GM21381 (cell line): ENCODE results near the gene DIP2C.
"Not testable (repeated sequence)": the region's sequence is repeated elsewhere in the genome, so short reads cannot be mapped to it uniquely, and the experiment has no call there.

Experiments used
- ATAC-seq: cut with Tn5 transposase; IDR thresholded peaks from one replicate; pipeline ENCODE4 v1.9.1; 2021; ENCODE audit warnings: mild to moderate bottlenecking, moderate library complexity; ENCODE audit not compliant: unreplicated experiment

The DIP2C gene

GRCh38 chr10:525565-526315 is 163.7 kb downstream of the DIP2C start:
- ATAC-seq: no peak

- ATAC-seq: no peak
Measured at GRCh38 chr10:523925-524324, 165.5 kb downstream of the DIP2C start.

GRCh38 chr10:522350-522749 is 167.1 kb downstream of the DIP2C start:
- no peak for ATAC-seq

GRCh38 chr10:521261-522250 is 167.9 kb downstream of the DIP2C start:
- ATAC-seq: no peak

GRCh38 chr10:520402-520787 is 169.1 kb downstream of the DIP2C start:
- ATAC-seq: no peak

GRCh38 chr10:519716-520401 is 169.6 kb downstream of the DIP2C start:
- no peak for ATAC-seq

GRCh38 chr10:519055-519715 is 170.3 kb downstream of the DIP2C start:
- no peak for ATAC-seq

- no peak for ATAC-seq
Measured at GRCh38 chr10:517872-518475, 171.5 kb downstream of the DIP2C start.

GRCh38 chr10:517241-517830 is 172.1 kb downstream of the DIP2C start:
- no peak for ATAC-seq

- no peak for ATAC-seq
Measured at GRCh38 chr10:516764-517163, 172.7 kb downstream of the DIP2C start.

- ATAC-seq: no peak
Measured at GRCh38 chr10:515674-516073, 173.8 kb downstream of the DIP2C start.

GRCh38 chr10:514137-514671 is 175.3 kb downstream of the DIP2C start:
- ATAC-seq: no peak

GRCh38 chr10:513393-513792 is 176.1 kb downstream of the DIP2C start:
- no peak for ATAC-seq

GRCh38 chr10:512661-513060 is 176.8 kb downstream of the DIP2C start:
- ATAC-seq: not testable (repeated sequence)

GRCh38 chr10:511849-512191 is 177.6 kb downstream of the DIP2C start:
- ATAC-seq: no peak

- peak; percentile 78 for ATAC-seq
Measured at GRCh38 chr10:511101-511848, 178.2 kb downstream of the DIP2C start.

- no peak for ATAC-seq
Measured at GRCh38 chr10:510415-510881, 179.0 kb downstream of the DIP2C start.

GRCh38 chr10:509361-510102 is 179.9 kb downstream of the DIP2C start:
- ATAC-seq: no peak
